EL (cell line): Measurements from ENCODE around the gene DXO.

Source experiments
- DNase-seq: peaks from one replicate; pipeline ENCODE4 v3.0.0-alpha.2; 2016

DXO gene

GRCh38 chr6:31920811-31921210 is 51.1 kb downstream of the DXO start:
- no peak for DNase-seq
